Activated T-cell treated with anti-CD3 and anti-CD28 coated beads for 4 hours (primary cell): ENCODE measurements around the gene PHKG2.

Experiments
- DNase-seq: peaks from one replicate; pipeline ENCODE4 v3.0.0-alpha.2; 2020

PHKG2 gene

DNA sequence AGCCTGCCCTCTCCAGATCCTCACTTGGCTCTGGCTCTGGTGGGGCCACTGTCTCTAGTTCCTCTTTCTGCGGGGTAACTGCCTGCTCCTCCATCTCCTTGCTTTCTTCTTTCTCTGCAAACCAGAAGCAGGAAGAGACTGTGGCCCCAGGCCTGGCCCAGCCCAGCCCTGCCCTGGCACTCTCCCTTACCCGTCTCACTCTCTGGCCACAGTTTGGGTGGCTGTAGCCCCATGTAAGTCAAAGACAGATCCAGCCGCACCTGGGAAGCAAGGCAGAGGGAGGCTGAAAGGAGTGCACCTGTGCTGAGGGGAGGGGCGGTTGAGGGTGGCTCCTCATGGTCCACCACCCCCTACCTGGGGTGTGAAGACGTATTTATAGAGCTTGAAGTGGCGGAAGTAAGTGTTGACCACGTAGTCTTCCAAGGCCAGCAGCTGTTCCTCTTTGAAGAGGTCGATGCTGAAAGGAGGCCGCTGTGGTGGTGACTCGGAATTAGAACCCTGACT lies 10.8 kb downstream of the PHKG2 start:
- no peak for DNase-seq

DNA sequence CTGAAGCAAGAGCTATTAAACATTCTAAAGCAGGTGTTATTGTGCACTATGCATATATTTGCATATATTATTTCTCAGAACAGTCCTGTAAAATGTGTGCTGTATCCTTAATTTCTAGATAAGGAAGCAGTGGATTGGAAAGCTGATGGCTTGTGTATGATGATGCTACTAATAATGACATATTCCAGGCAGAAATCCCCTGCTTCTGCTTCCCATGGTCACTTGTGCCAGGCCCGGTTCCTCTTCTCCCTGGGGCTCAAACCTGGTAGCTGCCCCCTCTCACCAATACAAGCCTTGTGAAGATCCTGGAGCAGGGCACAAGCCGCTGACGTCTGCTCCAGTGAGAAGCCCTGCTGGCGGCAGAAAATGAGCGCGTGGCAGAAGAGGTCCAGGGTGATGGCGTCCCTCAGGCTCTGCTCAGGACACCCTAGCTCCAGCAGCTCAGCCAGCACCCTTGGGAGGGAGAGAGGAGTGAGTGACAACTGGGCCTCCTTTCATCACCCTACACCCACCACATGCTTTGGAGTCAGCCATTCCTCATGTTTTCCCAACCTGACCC lies 11.9 kb downstream of the PHKG2 start:
- no peak for DNase-seq

DNA sequence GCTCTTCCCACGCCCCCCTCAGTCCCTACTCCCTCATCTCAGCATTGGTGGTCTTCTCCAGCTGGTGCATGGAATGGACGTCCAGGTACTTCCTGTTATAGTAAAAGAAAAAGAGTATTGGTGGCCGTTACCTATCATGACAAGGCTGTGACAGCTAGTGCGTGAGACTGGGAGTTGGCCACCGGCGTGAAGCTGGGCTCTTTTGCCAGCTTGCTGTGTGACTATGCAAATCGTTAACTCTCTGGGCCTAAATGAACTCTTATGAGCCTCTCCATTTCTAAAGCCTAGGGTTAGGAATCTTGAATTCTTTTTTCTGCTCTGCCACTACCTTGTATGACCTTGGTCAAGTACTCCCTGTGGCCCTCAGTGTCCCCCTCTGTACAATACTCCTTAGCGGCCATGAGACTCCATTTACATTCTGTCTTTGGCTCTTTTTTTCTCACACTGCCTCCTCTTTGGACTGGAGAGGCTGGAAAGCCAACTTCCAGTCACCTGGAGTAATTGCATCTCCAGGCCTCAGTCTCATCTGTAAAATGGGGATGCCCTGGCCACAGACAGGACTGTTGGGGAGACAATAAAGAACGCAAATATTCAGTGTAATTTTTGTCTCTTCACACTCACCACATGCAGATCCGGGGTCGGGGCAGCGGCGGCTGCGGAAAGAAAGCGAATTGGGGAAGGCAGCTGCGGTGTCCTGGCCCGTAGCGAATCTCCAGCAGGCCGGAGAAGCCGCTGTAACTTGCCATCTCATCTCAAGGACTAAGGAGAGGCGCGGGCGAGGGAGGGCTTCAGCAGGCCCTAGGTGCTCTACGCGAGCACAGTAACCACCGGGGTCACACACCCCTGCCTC lies 12.6 kb downstream of the PHKG2 start:
- no peak for DNase-seq

- DNase-seq = peak; percentile 31
Measured at GRCh38 chr16:30761427-30761927, 13.3 kb downstream of the PHKG2 start.

- peak; percentile 76 for DNase-seq
Measured at GRCh38 chr16:30761928-30762902, 14.0 kb downstream of the PHKG2 start, which contains the start of the genes CFAP119 and RNF40. CFAP119 (minus strand) TSS chr16:30762062; CDS start chr16:30761748, 314 bp downstream. RNF40 (plus strand) TSS chr16:30762322; CDS start chr16:30762546, 224 bp downstream.

- no peak for DNase-seq
Measured at GRCh38 chr16:30762991-30763725, 14.9 kb downstream of the PHKG2 start.

- DNase-seq = no peak
Measured at GRCh38 chr16:30764086-30764485, 15.9 kb downstream of the PHKG2 start.

DNA sequence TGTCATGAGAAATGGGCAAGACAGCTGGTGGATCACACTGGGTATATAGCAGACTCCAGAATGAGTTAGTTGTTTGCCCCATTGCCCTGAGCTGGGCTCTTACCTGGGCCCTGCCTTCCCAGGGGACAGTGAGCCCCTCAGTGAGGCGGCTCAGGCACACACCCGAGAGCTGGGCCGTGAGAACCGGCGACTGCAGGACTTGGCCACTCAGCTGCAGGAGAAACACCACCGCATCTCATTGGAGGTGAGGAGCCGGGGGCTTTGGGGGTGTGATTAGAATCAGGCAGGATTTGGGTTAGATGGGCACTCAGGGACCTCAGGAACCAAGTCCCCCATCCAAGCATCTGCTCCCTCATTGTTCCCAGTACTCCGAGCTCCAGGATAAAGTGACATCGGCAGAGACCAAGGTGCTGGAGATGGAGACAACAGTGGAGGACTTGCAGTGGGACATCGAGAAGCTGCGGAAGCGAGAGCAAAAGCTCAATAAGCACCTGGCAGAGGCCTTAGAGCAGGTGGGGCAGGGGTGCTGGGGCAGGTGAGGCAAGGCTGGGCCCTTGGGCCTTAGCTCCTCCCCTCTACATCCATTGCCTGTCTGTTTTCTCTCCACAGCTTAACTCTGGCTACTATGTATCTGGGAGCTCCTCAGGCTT lies 16.7 kb downstream of the PHKG2 start:
- no peak for DNase-seq

- no peak for DNase-seq
Measured at GRCh38 chr16:30766206-30766932, 18.1 kb downstream of the PHKG2 start.

DNA sequence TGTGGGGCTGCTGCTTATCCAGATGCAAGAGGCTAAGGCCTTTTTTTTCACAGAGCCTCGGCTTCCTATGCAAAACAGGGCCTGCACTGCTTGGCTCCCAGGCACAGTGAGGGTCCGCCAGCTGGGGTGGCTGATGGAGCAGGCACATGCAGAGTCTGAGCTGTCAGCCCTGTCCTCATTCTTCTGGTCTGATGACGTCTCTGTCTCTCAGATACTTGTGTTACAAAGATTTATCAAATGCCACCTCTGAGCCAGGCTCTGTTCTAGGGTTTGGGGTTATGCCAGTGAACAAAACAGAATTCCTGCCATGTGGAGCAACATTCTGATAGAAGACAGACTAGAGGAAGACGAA lies 18.7 kb downstream of the PHKG2 start:
- no peak for DNase-seq

GRCh38 chr16:30767767-30768465 lies 19.7 kb downstream of the PHKG2 start:
- DNase-seq = no peak

- no peak for DNase-seq
Measured at GRCh38 chr16:30768583-30769181, 20.5 kb downstream of the PHKG2 start.

DNA sequence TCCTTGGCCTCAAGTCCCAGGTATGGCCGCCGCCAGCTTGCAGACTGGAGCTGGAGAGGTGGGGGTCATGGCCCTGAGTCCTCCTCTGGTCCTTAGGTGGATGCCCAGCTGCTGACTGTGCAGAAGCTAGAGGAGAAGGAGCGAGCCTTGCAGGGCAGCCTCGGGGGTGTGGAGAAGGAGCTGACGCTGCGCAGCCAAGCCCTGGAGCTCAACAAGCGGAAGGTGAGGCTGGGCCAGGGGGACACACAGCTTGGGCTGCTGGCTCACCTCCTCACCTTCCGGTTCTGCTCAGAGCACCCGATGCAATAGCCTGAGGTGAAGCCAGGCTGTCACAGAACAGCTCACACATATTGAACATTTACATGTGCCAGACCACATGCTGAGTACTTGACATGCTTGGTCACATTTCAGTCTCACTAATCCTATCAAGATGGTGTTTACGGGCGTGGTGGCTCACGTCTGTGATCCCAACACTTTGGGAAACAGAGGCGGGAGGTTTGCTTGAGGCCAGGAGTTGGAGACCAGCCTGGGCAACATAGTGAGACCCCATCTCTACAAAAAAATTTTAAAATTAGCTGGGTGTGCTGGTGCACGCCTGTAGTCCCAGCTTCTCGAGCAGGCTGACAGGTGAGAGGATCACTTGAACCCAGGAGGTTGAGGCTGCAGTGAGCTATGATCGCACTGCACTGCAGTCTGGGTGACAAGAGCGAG lies 21.3 kb downstream of the PHKG2 start:
- DNase-seq = no peak

GRCh38 chr16:30771726-30772125 lies 23.5 kb downstream of the PHKG2 start:
- DNase-seq = no peak

GRCh38 chr16:30773826-30774225 lies 25.6 kb downstream of the PHKG2 start:
- DNase-seq = no peak

- no peak for DNase-seq
Measured at GRCh38 chr16:30774367-30775130, 26.3 kb downstream of the PHKG2 start.

GRCh38 chr16:30775131-30775391 lies 26.8 kb downstream of the PHKG2 start:
- no peak for DNase-seq

DNA sequence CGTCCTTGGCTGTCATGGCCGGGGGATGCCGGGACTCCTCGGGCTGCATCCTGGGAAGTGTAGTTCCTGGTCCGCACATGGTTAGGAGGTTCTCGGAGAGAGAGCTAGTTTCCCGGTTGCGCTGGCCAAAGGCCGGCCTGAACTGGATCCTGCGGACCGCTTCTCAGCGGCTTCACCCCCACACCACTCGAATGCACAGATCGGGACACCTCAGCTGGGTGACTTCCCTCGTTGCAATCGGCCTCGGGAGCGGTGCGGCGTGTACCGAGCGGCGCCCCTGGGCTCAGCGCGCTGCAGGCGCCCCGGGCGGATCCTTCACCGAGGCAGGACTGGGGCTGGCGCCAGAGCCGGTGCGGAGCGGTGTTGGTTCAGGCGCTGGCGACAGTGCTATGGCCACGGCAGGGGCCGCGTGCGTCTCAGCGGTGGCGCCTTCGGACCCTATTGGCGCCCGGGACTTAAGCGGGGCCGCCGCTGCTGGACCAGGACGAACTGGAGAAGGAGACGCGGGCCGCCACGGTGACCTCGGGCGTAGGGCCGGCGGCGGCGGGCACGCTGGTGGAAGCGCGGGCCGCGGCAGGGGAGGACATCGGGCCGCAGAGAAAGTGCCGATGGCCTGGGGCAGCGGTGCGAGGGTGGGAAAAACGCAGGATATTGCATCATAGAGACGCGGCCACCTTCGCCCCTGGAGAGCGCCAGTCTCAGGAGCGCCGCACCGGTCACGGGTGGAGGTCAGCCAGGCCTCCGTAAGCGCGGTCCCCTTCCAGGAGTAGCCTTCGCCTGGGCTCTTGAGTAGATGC lies 27.4 kb downstream of the PHKG2 start:
- DNase-seq = peak; percentile 35
